HG03135 (cell line): ENCODE results near the gene TBC1D21.

Experiments
- ATAC-seq: cut with Tn5 transposase; IDR thresholded peaks from one replicate; pipeline ENCODE4 v1.9.1; 2021; ENCODE audit warnings: mild to moderate bottlenecking, moderate library complexity; ENCODE audit not compliant: unreplicated experiment

Gene TBC1D21

GRCh38 chr15:73888224-73889041 lies 15.1 kb downstream of the TBC1D21 start:
- no peak for ATAC-seq

- ATAC-seq: no peak
These were observed 15.8 kb downstream of the TBC1D21 start for GRCh38 chr15:73889053-73889761.

GRCh38 chr15:73889762-73890124 lies 16.4 kb downstream of the TBC1D21 start:
- no peak for ATAC-seq

GRCh38 chr15:73891328-73892315 lies 18.3 kb downstream of the TBC1D21 start:
- ATAC-seq: no peak

GRCh38 chr15:73892446-73893226 lies 19.3 kb downstream of the TBC1D21 start:
- ATAC-seq: no peak

- ATAC-seq: no peak
These were observed 20.9 kb downstream of the TBC1D21 start for GRCh38 chr15:73894133-73894814.

- ATAC-seq: no peak
These were observed 24.3 kb downstream of the TBC1D21 start for GRCh38 chr15:73897441-73898261.

- no peak for ATAC-seq
These were observed 26.1 kb downstream of the TBC1D21 start for GRCh38 chr15:73899197-73900094.

GRCh38 chr15:73900095-73900712 lies 26.8 kb downstream of the TBC1D21 start:
- ATAC-seq: no peak

GRCh38 chr15:73901126-73901810 lies 27.9 kb downstream of the TBC1D21 start:
- ATAC-seq: no peak

GRCh38 chr15:73902121-73903020 lies 29.0 kb downstream of the TBC1D21 start:
- ATAC-seq: no peak

- no peak for ATAC-seq
These were observed 30.9 kb downstream of the TBC1D21 start for GRCh38 chr15:73904026-73904815.

- ATAC-seq: no peak
These were observed 32.0 kb downstream of the TBC1D21 start for GRCh38 chr15:73905225-73905827.

- no peak for ATAC-seq
These were observed 33.1 kb downstream of the TBC1D21 start for GRCh38 chr15:73906346-73907034.
